GM21737 (cell line): ENCODE results near the gene PADI4.

Source experiments
- ATAC-seq: cut with Tn5 transposase; IDR thresholded peaks from one replicate; pipeline ENCODE4 v1.9.1; 2021; ENCODE audit warnings: mild to moderate bottlenecking, moderate library complexity; ENCODE audit not compliant: unreplicated experiment

Gene PADI4

GRCh38 chr1:17282836-17283235 is 25.2 kb upstream of the PADI4 start:
- ATAC-seq: no peak

DNA sequence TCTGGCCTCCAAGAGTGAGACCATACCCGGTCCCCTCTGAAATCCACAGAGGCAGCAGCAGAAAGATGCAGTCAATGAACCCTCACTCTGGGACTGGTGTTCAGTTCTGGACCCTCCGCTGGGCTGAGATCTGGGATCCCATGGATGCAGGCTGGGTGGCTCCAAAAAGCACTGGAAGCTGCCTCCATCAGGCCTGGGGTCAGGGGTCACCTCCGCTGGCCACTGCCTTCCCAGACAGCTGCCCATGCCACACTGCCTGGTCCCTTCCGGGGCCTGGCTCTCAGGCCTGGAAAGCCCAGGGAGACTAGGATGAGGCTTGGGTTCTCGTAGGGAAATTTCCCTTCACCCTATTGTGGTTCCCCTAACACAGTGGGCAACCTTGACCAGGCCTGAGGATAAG is 21.4 kb upstream of the PADI4 start:
- ATAC-seq: no peak

DNA sequence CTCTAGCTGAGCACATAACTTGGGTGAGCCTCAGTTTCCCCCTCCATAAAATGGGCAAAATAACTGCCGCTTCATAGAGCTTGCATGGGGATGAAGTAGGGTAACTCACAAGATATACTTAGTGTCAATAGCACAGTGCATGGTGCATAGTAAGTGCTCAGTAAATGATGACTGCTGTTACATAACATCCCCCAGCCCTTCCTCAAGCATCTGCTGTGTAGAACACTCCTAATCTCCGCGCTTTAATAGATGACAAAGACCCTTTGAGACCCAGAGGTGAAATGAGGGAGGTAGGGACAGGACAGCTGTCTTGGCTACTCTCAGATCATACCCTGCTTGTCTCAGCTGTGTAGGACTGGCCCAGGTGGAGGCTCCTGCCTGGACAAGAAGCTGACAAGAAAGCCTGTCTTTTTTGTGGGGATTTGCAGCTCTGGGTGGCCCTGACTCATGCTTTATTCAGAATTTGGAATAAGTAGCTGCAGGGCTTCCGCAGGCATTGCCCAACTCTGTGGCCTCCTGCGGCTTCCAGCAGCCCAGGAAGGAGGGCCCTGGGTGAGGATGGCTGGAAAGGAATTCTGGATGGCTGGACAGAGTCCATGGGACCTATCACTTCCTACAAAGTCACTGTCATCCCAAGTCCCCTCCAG is 20.7 kb upstream of the PADI4 start:
- ATAC-seq: no peak

DNA sequence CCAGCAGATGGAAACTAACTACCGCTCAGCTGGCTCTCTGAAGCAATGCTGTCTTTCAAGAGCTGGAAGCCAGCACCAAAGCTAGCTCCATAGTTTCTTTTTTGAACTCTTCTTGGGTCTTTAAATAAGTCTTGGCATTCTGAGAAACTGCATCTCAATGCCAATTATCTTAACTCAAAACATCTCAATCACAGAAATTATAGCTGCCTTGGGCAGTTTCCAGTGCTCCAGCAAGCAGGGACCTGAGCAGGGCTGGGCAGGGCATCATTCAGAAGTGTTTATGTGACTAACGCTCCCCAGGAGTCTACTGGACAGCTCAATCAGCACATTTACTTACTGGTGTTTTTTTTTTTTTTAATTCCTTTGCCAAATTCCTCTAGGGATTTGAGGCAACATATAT is 18.3 kb upstream of the PADI4 start:
- ATAC-seq: no peak

GRCh38 chr1:17290553-17290952 is 17.4 kb upstream of the PADI4 start:
- no peak for ATAC-seq

DNA sequence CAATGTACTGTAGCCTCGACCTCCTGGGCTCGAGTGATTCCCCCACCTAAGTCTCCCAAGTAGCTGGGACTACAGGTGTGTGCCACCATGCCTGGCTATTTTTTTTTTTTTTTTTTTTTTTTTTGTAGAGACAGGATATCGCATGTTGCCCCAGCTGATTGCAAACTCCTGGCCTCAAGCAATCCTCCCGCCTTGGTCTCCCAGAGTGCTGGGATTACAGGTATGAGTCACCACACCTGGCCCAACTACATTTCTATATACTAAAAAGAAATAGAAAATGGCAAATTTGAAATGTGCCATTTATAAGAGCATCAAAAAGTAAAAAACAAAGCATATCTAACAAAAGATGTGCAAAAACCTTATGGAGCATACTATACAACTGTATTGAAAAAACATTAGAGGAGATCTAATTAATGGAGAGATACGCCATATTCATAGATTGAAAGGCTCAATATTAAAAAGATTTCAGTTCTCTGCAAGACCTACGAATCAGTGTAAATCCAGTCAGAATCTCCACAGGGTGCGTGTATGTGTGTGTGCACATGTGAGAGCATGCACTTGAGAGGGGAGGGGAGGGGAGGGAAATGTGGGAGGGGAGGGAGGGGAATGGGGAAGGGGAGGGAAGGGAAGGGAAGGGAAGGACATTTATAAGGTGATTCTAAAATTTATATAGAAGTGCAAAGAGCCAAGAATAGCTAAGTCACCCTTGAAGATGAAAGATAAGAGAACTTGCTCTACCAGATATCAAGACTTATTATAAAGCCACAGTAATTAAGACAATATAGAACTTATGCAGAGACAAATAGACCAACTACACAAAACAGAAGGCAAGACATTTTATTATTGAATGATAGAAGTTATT is 15.5 kb upstream of the PADI4 start:
- ATAC-seq: no peak

DNA sequence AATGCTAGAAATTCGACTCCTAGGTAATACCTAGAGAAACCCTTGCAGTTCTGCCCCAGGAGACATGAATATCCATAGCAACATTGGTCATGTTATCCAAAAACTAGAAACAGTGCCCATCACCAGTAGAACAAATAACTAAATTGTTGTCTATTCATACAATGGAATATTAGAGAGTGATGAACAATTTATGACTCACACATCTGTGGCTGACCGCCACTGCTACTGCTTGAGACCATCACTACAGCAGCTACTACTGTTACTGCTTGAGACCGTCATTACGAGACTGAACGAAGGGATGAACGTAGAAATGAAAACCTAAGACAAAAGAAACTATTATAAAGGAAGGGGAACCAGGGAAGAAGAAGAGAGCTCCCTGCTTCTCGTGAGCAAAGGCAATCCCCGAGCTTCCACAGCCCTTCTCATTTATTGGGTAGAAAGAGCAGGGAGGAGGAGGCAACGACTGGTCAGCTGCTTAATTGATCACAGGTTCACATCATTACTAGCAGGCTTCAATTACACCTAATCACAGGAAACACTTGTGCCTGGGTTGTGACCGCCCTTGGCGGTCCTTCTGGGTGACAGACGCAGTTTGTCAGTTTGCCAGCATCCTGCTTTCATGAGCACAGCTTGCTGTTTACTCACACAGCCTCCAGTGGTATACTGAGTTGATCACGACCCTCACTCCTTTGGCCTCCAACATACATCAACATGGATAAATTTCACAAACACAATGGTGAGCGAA is 14.1 kb upstream of the PADI4 start:
- ATAC-seq: no peak

DNA sequence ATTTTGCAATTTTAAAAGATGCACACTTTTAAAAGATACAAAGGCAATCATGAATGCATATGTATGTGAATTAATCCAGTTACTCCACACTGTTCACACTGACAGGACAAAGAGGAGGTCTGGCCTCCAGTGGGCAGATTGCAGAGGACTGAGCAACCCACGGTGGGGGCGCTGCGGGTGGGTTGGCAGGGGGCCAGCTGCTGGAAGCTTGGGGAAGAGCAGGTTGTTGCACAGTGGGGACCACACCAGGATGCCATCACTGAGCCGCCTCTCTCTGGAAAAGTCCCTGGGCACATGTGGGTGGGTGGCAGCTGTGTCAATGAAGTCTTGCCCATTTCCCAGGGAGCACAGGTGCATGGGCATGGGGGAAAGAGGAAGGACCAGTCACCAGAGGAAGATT is 12.7 kb upstream of the PADI4 start:
- ATAC-seq: no peak

DNA sequence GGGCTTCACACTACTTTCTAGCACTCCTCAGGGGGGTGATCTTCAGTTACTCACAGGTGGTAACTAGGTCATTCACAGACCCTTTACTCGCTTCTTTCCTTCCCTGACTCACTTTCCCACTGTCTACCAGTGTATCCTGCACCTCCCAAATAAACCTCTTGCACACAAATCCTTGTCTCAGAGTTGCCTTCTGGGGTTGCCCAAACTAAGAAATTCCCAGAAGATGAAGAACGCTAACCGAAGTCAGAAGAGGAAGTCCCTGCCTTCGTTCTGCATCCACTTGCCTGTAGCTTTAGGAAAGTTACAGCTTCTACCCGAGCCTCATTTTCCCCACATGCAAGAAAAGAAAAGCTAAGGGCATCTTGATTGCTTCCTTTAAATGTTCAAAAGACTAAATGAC is 11.9 kb upstream of the PADI4 start:
- no peak for ATAC-seq

GRCh38 chr1:17297991-17298390 is 10.0 kb upstream of the PADI4 start:
- ATAC-seq: no peak

GRCh38 chr1:17301767-17302166 is 6.2 kb upstream of the PADI4 start:
- no peak for ATAC-seq

GRCh38 chr1:17304151-17304825 is 3.7 kb upstream of the PADI4 start:
- ATAC-seq: no peak

DNA sequence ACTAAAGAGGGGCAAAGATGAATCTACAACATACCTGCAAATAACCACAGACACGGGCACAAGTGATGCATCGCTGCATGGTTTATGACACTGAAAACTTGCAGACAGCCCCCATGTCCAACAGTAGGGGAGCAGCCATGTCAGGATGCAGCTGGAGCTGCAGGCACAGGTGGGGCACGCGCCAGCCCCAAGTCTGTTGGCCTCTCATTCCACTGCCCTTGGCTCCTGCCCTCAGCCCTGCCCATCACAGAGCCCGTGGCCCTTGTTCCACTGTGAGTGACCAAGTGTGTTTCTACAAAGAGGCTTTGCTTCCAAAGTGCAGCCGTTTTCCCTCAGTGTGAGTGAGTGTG is 3.2 kb upstream of the PADI4 start:
- no peak for ATAC-seq

- ATAC-seq: no peak
Observed at GRCh38 chr1:17305576-17306095, 2.4 kb upstream of the PADI4 start.

DNA sequence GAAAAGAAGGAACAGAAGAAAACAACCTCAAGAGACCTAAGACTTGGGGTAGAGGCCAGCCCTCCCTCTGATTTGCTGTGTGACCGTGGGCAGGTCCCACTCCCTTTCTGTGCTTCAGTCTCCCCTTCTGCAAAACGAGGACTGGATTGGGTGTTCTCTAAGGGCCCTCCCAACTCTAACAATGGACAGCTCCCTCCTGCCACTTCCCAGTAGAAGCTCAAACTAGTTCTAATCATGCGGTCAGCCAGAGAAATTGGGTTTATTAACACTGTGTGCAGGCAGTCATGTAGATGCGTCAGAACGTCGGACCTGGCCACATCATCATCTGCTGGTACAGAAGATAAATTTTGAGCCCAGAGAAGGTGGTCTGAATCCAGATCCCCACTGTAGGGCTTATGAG is 1.6 kb upstream of the PADI4 start:
- ATAC-seq: no peak

GRCh38 chr1:17306921-17307320 is 1.1 kb upstream of the PADI4 start:
- no peak for ATAC-seq

DNA sequence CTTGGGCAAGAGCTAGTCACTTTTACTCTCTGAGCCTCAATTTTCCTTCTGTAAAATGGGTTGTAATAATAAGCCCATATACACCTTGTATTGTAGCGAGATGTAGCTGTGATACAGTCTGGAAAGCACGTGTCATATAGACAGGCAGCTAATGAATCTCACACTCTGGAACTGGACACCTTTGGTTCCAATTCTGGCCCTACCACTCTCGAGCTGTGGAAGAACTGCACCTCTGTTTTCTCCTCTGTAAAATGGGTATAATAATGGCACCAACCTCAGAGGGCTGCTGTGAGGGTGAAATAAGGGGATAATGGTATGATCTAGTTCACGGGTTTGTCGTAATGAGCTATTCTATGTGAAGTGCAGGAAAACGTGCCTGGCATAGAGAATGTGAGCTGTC is 668 bp upstream of the PADI4 start:
- no peak for ATAC-seq

DNA sequence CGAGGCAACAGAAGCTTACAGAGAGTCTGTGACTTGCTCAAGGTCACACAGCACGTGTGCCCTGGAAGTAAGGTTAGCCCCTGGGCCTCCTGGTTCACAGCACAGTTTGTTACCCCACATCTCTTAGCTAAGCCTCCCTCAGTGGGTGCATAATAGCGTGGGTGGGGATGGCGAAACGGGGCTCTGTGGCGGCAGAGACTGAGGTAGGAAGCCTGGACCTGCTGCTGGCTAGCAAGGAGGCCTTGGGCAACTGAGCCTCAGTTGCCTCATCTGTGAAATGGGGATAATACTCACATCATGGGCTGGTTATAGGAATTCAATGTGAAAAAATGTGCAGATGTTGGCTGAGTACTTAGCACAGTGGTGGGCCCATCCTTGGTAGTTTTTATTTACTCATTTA is 596 bp downstream of the PADI4 start:
- no peak for ATAC-seq

DNA sequence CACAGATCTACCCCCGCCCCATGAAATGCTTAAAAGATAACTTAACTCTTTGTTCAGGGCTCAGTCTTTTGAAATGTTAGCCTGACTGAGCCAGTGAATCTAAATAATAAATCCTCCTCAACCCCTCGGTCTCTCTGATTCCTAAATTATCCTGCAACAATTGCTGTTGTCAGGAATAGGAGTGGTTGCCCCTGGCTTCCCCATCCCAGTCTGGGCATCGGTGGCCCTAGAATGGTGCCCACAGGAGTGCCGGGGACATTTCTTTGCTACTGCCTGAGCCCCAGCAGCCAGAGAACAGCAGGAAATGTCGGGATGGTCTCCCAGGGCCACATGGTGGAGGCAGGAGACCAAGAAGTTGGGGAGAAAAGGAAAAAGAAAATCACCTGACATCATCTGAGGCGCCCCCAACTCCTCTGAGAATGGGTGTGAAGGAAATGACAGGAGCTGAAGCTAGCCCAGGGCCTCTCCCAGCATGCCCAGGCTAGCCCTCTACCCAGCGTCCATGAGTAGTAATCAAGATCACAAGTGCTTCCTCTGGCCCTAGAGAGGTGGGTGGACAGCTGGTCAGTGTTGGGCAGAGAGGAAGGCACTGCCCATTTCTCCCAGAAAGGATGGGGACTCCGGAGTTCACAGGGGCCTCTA is 1.6 kb downstream of the PADI4 start:
- ATAC-seq: no peak

DNA sequence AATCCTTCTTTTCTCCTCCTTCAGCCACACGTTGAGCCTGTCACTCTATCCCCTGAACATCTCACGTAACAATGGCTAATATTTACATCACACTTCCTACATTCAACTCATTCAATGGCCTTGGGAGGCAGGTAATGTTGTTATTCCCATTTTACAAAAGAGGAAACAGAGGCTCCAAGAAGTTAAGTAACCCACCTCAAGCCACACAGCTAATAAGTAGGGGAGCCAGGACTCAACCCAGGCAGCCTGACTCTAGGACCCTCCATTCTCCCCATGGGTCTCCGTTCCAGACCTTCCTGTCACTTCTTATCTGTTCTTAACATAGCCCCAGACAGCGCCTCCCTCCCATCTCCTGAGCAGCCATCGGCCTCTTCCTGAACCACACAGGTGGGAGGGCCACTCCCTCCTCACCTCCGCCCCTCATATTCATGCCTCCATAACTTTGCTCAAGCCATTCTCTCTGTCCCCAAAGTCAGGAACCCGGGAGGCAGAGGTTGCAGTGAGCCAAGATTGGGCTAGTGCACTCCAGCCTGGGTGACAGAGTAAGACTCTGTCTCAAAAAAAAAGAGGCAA is 2.2 kb downstream of the PADI4 start:
- ATAC-seq: no peak
